Suprapubic skin (tissue), 3 donors: Measurements from ENCODE around the gene BRICD5.

Source experiments
- POLR2AphosphoS5 ChIP-seq, 3 donors: sonication (generic); formaldehyde crosslinking; IDR thresholded peaks; one replicate each; pipeline ENCODE4 v1.6.1; 2017; ENCODE audit warnings: antibody characterized with exemption in 3 of 3
- TF ChIP-seq, protein P1 (sequence below), 2 donors: fragments of 200-600 bp in 1 of 2; fragments of 450-650 bp in 1 of 2; sonication (generic) in 1 of 2; IDR thresholded peaks; one replicate each; pipeline ENCODE4 v1.5.1; 2016 to 2019; ENCODE audit warnings: antibody characterized with exemption in 2 of 2, mild to moderate bottlenecking in 1 of 2, moderate library complexity in 1 of 2

DNA sequence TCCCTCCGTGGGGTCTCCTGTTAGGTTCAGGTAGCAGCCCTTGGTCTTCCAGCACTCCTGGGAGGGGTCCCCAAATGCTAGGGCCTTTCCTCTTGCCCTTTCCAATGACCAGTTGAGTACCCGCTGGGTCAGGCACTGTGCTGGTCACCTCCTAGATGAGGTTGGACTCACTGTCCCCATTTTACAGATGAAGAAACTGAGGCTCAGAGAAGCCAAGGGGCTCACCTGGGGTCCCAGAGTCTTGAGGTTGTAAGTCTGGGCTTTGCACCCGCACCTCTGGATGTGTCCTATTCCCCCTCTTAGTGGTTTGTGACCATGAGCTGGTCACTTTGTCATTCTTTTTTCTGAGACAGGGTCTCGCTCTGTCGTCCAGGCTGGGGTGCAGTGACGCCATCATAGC, 12.9 kb downstream of the BRICD5 start:
- TF ChIP-seq, protein P1, sequence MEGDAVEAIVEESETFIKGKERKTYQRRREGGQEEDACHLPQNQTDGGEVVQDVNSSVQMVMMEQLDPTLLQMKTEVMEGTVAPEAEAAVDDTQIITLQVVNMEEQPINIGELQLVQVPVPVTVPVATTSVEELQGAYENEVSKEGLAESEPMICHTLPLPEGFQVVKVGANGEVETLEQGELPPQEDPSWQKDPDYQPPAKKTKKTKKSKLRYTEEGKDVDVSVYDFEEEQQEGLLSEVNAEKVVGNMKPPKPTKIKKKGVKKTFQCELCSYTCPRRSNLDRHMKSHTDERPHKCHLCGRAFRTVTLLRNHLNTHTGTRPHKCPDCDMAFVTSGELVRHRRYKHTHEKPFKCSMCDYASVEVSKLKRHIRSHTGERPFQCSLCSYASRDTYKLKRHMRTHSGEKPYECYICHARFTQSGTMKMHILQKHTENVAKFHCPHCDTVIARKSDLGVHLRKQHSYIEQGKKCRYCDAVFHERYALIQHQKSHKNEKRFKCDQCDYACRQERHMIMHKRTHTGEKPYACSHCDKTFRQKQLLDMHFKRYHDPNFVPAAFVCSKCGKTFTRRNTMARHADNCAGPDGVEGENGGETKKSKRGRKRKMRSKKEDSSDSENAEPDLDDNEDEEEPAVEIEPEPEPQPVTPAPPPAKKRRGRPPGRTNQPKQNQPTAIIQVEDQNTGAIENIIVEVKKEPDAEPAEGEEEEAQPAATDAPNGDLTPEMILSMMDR (IDR thresholded peaks at IDR 0.05), result no peak
- no peak for TF ChIP-seq POLR2AphosphoS5 (IDR thresholded peaks at IDR 0.05)
